Jurkat, Clone E6-1 (cell line): Measurements from ENCODE around the gene FAM204A.

Experiments
- DNase-seq: peaks from one replicate; pipeline ENCODE4 v3.0.0-alpha.2; 2011; ENCODE audit warnings: low read depth, low spot score
- H3K4me3 ChIP-seq: 2 replicates; pipeline ENCODE4 v1.5.1; 2011; ENCODE audit warnings: mild to moderate bottlenecking, low read length, control low read depth, moderate library complexity

The FAM204A gene

GRCh38 chr10:118290471-118290995 lies 51.6 kb downstream of the FAM204A start:
- H3K4me3 ChIP-seq: no peak overlapping the region
- DNase-seq: no peak

DNA sequence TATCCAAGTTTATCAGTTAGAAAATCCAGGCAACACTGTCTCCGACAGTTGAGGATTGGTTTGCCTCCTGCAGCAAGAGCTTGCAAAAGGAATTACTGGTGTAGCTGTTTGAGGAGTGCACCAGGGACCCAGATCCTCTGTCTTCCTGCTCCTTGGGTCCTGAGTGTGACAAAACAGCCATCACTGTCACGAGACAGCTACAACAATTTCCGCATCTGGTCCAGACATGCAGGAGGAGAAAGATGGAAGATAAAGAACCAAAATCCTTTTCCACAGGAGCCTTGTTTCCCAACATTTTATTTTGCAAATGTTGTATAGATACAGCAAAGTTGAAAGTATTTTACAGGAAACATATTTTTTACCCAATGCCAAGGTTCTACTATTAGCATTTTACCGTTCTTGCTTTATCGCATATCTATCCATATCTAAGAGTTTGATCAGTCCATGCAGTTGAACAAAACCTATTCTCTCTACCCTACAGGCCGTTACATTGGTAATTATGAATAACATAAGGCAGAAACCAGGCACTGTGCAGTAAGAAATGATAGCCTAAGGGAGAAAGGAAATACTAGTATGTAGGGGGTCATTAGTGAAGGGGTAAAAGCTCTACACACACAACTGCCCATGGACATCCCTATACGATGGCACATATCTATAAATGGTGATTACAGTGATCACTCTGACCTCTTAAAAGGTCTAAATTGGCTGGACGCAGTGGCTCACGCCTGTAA lies 54.9 kb downstream of the FAM204A start:
- H3K4me3 ChIP-seq: no peak overlapping the region
- no peak for DNase-seq

DNA sequence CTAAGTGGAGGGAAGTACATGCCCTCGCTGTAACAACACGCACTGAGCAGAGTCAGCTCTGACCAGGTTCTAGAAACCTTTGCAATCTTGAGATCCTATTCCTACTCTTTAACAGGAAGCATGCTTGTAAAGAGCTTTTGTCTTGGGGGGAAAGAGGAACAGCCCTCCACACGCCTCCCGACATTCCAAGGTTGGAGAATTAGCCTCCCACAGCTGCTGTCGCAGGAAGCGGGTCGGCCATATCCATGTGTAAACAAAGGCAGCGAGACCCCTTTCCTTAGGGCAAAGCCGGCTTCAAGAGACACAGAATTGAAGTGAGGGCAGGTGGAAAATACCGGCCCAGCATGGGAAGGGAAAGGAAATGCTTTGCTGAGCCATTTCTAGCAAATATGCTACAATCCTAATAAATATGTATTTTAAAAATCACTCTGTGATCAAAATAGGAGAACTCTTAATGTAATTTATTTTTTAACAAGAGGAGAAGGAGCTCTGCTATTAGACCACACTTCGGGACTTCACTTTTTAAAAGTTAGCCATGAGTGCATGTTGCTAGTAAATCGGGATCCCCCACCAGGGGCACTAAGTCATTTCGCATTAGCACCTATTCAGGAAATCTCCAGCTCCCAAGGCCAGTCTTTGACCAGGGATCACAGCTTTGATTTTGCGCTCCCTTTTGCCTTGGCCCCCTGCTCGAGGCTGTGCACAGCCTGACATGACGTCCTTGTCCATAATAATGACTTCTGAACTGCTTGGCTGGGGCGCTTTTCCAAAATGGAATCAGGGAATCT lies 55.9 kb downstream of the FAM204A start:
- no peak overlapping the region for H3K4me3 ChIP-seq
- no peak for DNase-seq

GRCh38 chr10:118282670-118283069 lies 59.5 kb downstream of the FAM204A start:
- no peak overlapping the region for H3K4me3 ChIP-seq
- DNase-seq: no peak

GRCh38 chr10:118278649-118279048 lies 63.5 kb downstream of the FAM204A start:
- no peak for DNase-seq
- no peak overlapping the region for H3K4me3 ChIP-seq

DNA sequence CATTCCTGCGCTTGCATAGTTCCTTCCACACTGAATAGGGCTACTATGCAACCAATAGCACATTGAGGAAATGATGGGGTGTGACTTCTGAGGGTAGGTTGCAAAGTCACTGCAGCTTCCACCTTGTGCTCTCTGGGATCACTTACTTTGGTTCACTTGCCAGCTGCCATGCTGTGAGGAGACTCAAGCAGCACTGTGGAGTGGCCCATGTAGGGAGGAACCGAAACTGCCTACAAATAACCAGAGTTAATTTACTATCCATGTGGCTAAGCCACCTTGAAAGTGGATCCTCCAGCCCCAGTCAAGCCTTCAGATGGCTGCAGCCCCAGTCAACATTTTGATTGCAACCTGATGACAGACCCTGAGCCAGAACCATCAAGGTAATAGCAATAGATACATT lies 64.3 kb downstream of the FAM204A start:
- H3K4me3 ChIP-seq: no peak overlapping the region
- no peak for DNase-seq

DNA sequence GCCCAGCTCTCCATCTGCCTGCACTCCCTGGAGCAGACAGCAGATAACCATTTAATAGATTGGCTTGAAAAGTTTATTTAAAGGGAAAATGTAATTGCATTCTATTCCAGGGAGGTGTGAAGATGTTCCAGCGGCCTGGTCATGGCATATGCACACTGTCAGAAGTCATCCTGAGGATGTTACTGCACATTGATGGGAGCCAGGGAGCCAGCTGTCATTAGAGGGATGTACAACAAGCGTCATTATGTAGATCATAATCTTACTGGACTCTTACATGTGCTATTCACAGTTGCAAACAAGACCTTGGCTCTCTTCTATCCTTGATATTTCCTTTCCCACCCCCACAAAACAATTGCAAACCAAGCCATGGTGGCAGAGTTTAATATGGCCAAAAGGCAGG lies 65.4 kb downstream of the FAM204A start:
- no peak overlapping the region for H3K4me3 ChIP-seq
- DNase-seq: no peak

- DNase-seq: no peak
- no peak overlapping the region for H3K4me3 ChIP-seq
Observed at GRCh38 chr10:118276204-118276603, 65.9 kb downstream of the FAM204A start.

DNA sequence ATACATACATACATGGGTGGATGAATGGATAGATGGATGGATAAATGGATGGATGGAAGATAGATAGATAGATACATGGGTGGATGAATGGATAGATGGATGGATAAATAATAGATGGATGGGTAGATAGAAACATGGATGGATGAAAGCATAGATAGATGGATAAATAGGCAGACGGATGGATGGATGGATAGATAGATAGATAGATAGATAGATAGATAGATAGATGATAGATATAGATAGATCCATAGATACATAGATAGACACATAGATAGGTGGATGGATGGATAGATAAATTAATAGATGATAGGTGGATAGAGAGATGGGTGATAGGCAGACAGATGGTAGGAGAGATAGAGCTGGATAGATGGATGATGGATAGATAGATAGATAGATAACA lies 68.5 kb downstream of the FAM204A start:
- no peak for DNase-seq
- H3K4me3 ChIP-seq: no peak overlapping the region

GRCh38 chr10:118272767-118273166 lies 69.4 kb downstream of the FAM204A start:
- H3K4me3 ChIP-seq: no peak overlapping the region
- no peak for DNase-seq

DNA sequence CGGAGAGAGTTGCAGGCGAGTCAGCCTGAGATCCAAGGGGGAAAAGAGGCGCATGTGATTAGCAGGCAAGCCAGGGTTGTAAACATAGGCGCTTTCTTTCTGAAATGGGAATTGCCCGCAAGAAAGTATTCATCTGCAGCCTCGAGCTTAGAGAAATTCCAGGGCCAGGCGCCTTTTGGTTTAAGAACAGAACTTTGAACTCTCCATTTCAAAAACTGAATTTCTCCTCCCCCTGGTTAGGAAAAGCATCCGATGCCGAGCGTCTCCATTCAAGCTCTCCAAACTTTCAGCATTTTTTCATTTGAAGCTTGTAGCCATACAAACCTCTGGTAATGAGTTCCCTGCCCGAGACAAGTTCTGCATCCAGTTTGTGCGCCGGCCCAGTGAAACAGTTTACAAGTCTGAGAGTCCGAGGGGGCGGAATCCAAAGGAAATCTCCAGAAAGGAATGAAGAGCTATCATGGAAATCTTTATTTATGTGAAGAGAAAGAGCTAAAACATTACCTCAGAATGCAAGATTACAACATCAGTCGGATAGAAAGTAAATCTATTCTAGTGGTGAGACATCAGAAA lies 69.9 kb downstream of the FAM204A start:
- no peak overlapping the region for H3K4me3 ChIP-seq
- no peak for DNase-seq

GRCh38 chr10:118271671-118272070 lies 70.5 kb downstream of the FAM204A start:
- no peak for DNase-seq
- no peak overlapping the region for H3K4me3 ChIP-seq

DNA sequence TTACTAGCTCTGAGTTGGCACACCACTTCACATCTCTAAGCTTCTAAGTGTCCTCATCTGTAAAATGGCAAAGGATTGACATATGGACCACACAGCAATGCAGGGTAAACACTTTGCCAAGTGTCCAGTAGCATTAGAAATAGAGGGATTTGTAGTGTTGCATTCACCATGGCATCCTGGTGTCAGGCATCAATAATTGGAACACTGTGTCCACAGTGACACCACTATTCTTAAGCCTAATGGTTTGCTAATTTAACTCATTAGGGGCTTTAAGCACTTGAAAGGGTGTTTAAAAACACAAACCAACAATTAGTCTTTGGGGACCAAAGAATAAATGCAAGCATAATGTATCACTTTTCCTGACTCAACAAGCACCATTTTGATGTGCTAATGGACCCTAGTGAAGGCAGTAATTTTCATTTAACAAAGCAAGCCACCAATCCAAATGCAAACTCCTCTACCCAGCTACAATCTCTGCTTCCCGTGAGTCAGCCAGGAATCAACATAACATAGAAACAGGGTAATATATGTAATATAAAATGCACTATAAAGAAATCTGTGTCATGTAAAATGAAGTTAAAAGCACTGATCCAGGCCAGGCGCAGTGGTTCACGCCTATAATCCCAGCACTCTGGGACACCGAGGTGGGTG lies 75.9 kb downstream of the FAM204A start:
- H3K4me3 ChIP-seq: no peak overlapping the region
- DNase-seq: no peak

GRCh38 chr10:118264838-118265470 lies 77.2 kb downstream of the FAM204A start:
- no peak for DNase-seq
- no peak overlapping the region for H3K4me3 ChIP-seq

GRCh38 chr10:118264252-118264651 lies 77.9 kb downstream of the FAM204A start:
- no peak overlapping the region for H3K4me3 ChIP-seq
- no peak for DNase-seq

GRCh38 chr10:118262538-118262937 lies 79.6 kb downstream of the FAM204A start:
- H3K4me3 ChIP-seq: no peak overlapping the region
- no peak for DNase-seq

GRCh38 chr10:118259288-118259906 lies 82.7 kb downstream of the FAM204A start:
- peak; percentile 23 for DNase-seq
- H3K4me3 ChIP-seq: no peak overlapping the region

- H3K4me3 ChIP-seq: no peak overlapping the region
- no peak for DNase-seq
Observed at GRCh38 chr10:118258285-118258684, 83.8 kb downstream of the FAM204A start.
